DMS 273 (cell line): ENCODE results near the gene ARHGEF10L.
A peak's percentile ranks its signal among the peaks of the same experiment; 100 is the strongest.

Experiments
- DNase-seq: peaks from one replicate; lab custom pipeline; 2025; ENCODE audit not compliant: unreplicated experiment; lab: John Stamatoyannopoulos, UW

Gene ARHGEF10L

GRCh38 chr1:17521946-17522612 is 17.4 kb upstream of the ARHGEF10L start:
- no peak for DNase-seq

- DNase-seq = no peak
Observed at GRCh38 chr1:17523321-17524041, 16.0 kb upstream of the ARHGEF10L start.

GRCh38 chr1:17524645-17525044 is 14.9 kb upstream of the ARHGEF10L start:
- DNase-seq = no peak

- no peak for DNase-seq
Observed at GRCh38 chr1:17525996-17526686, 13.4 kb upstream of the ARHGEF10L start.

- no peak for DNase-seq
Observed at GRCh38 chr1:17527036-17527914, 12.2 kb upstream of the ARHGEF10L start.

- no peak for DNase-seq
Observed at GRCh38 chr1:17529381-17529780, 10.1 kb upstream of the ARHGEF10L start.

- no peak for DNase-seq
Observed at GRCh38 chr1:17531343-17531681, 8.2 kb upstream of the ARHGEF10L start.

- DNase-seq = peak; percentile 55
Observed at GRCh38 chr1:17531682-17532487, 7.6 kb upstream of the ARHGEF10L start.

GRCh38 chr1:17533201-17533600 is 6.3 kb upstream of the ARHGEF10L start:
- DNase-seq = no peak

GRCh38 chr1:17535300-17535936 is 4.1 kb upstream of the ARHGEF10L start:
- DNase-seq = no peak

- DNase-seq = no peak
Observed at GRCh38 chr1:17538010-17538409, 1.5 kb upstream of the ARHGEF10L start.

- peak; percentile 17 for DNase-seq
Observed at GRCh38 chr1:17538428-17539117, 925 bp upstream of the ARHGEF10L start.

GRCh38 chr1:17539118-17539476 is 401 bp upstream of the ARHGEF10L start:
- no peak for DNase-seq

- DNase-seq = peak; percentile 94
Observed at GRCh38 chr1:17540255-17541001, 930 bp downstream of the ARHGEF10L start.

GRCh38 chr1:17542645-17543044 is 3.1 kb downstream of the ARHGEF10L start:
- DNase-seq = no peak

GRCh38 chr1:17544776-17545350 is 5.4 kb downstream of the ARHGEF10L start:
- no peak for DNase-seq

GRCh38 chr1:17545356-17545755 is 5.9 kb downstream of the ARHGEF10L start:
- no peak for DNase-seq

- peak; percentile 71 for DNase-seq
Observed at GRCh38 chr1:17546946-17547670, 7.6 kb downstream of the ARHGEF10L start.
